ENCODE results near the gene CPT1A. TPM values are rescaled to one million over a fixed set of nuclear protein-coding genes. Genes with fewer than 3 reads are reported as not detected.

Gene CPT1A
- total and polyA plus RNA-seq, 8 donors, result 7.0 to 103 (median 30.1) TPM

- 77 to 84% (median 77%) methylated on average over 9 of the region's 9 CpGs for WGBS, 5 donors
- H3K27ac ChIP-seq, result no peak overlapping the region
- no peaks in the 10 kb centered on the region for H3K27me3 ChIP-seq
- H3K4me3 ChIP-seq, result no peak overlapping the region
- H3K4me1 ChIP-seq, result peaks cover 0 to 26% (median 23%) of the 10 kb centered on the region in 4 donors
- TF ChIP-seq EP300 (IDR thresholded peaks at IDR 0.05) (no peak), POLR2A (IDR thresholded peaks at IDR 0.05) (no peak), POLR2AphosphoS5 (IDR thresholded peaks at IDR 0.05) (no peak)
- H3K9me3 ChIP-seq, result no peaks in the 10 kb centered on the region
- peaks cover 13 to 44% (median 31%) of the 10 kb centered on the region in 4 donors for H3K36me3 ChIP-seq
- DNase-seq, result peak in 1 of 2 donors; percentile 28
- intact Hi-C loops (cut with DNase I; ENCODE audit: low total_unique reads), result no loop called here
These were observed 88.4 kb downstream of the CPT1A start for GRCh38 chr11:68753300-68753699.

DNA sequence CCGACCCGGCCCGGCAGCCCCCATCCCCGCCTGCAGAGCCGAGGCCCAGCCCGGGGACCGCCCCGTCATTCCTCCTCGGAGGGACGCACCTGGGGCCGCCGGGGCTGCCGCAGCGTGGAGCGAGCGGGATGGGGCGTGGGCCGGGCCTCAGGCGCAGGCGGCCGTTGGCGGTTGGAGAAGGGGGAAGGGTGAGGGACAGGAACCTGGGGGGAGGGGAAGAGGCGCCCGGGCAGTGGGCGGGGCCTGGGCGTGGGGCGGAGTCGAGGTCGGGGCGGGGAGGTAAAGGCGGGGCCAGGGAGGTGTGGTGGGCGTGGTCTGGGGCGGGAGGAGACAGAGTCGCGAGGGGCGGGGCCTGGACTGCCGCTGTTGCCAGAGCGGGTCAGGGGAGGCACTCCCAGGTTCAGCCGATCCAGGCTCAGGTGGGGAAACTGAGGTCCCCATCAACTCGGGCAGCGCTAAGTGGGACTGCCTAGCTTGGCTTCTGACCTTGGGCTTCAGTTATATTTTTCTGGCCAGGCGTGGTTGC lies 90.3 kb downstream of the CPT1A start, which contains the start of gene TESMIN:
TSS of gene TESMIN (minus strand) at position 190 of the 526 bp plus-strand sequence. CDS start 860 bp downstream, outside the sequence.
- TF ChIP-seq POLR2A (IDR thresholded peaks at IDR 0.05) (no peak), POLR2AphosphoS5 (IDR thresholded peaks at IDR 0.05) (peak in 1 of 3 donors; percentile 21), EP300 (IDR thresholded peaks at IDR 0.05) (no peak)
- TF ChIP-seq, protein P1, sequence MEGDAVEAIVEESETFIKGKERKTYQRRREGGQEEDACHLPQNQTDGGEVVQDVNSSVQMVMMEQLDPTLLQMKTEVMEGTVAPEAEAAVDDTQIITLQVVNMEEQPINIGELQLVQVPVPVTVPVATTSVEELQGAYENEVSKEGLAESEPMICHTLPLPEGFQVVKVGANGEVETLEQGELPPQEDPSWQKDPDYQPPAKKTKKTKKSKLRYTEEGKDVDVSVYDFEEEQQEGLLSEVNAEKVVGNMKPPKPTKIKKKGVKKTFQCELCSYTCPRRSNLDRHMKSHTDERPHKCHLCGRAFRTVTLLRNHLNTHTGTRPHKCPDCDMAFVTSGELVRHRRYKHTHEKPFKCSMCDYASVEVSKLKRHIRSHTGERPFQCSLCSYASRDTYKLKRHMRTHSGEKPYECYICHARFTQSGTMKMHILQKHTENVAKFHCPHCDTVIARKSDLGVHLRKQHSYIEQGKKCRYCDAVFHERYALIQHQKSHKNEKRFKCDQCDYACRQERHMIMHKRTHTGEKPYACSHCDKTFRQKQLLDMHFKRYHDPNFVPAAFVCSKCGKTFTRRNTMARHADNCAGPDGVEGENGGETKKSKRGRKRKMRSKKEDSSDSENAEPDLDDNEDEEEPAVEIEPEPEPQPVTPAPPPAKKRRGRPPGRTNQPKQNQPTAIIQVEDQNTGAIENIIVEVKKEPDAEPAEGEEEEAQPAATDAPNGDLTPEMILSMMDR (IDR thresholded peaks at IDR 0.05), result no peak
- H3K4me3 ChIP-seq, result peak within 1 kb of the TSS; percentile 47 to 63 (median 60)

GRCh38 chr11:68751004-68751325 lies 90.8 kb downstream of the CPT1A start:
- no peak for TF ChIP-seq EP300 (IDR thresholded peaks at IDR 0.05)
- TF ChIP-seq POLR2A (IDR thresholded peaks at IDR 0.05), result no peak
- TF ChIP-seq, protein P1 (IDR thresholded peaks at IDR 0.05), result no peak
- no peak for TF ChIP-seq POLR2AphosphoS5 (IDR thresholded peaks at IDR 0.05)
- H3K9me3 ChIP-seq, result no peaks in the 10 kb centered on the region
- intact Hi-C loops (cut with DNase I; ENCODE audit: low total_unique reads), result no loop called here
- WGBS, 5 donors, result 0 to 1% (median 0%) methylated on average over 6 to 16 of the region's 22 CpGs; no CpG with 5 or more reads in 2 of the 5 donors
- peaks cover 0 to 26% (median 23%) of the 10 kb centered on the region in 4 donors for H3K4me1 ChIP-seq
- peak overlapping the region; percentile 47 to 63 (median 60) for H3K4me3 ChIP-seq
- H3K27ac ChIP-seq, result peak overlapping the region; percentile 38 to 84 (median 64)
- peaks cover 0 to 21% (median 8%) of the 10 kb centered on the region in 4 donors for H3K36me3 ChIP-seq
- no peaks in the 10 kb centered on the region for H3K27me3 ChIP-seq
- DNase-seq, result no peak

More for the DNA sequence above, 90.3 kb downstream of the CPT1A start, which contains the start of gene TESMIN:
- Histone ChIP-seq H3K4me1 (peaks cover 0 to 26% (median 23%) of the 10 kb centered on the region in 4 donors), H3K9me3 (no peaks in the 10 kb centered on the region), H3K27ac (peak within 1 kb of the TSS; percentile 38 to 84 (median 64)), H3K27me3 (no peaks in the 10 kb centered on the region), H3K36me3 (peaks cover 0 to 25% (median 12%) of the 10 kb centered on the region in 4 donors)
- DNase-seq, result peak; percentile 95
- intact Hi-C loops (cut with DNase I; ENCODE audit: low total_unique reads), result no loop called here
- WGBS, 5 donors, result 2 to 17% (median 3%) methylated on average over 3 to 42 of the region's 42 CpGs

DNA sequence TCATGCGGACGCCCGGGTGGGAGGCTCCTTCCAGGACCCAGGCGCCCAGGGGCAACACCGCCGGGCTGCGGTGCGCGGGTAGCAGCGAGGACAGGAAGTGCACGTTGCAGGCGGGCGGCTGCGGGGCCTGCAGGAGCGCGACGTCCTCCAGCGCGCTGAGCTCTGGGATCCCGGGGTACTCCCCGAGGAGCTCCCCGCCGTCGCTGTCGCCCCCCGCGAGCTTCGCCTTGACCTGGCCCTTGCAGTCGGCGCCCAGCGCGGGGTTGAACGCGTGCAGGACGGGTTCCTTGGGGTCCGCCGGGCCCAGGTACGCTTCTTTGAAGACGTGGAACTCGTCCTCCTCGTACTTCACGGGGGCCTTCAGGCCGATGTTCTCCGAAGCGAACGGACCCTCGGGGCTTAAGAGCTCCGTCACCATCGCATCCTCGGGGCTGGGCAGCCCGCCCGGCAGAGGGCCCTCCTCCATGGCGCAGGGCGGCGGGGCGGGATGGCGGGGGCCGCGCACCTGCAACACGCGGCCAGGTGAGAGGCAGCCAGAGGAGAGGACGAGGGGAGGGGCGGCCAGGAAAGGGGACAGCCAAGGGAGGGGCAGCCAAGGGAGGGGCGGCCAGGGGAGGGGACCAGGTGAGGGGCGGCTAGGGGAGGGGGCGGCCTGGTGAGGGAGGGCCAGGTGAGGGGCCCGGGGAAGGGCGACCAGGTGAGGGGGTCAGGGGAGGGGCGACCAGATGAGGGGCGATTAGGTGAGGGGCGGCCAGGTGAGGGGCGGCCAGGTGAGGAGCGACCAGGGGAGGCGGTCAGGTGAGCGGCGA lies 91.3 kb downstream of the CPT1A start:
- DNase-seq, result peak in 1 of 2 donors; percentile 68
- Histone ChIP-seq H3K27me3 (no peaks in the 10 kb centered on the region), H3K36me3 (peaks cover 0 to 15% (median 7%) of the 10 kb centered on the region in 4 donors), H3K4me1 (peaks cover 0 to 26% (median 23%) of the 10 kb centered on the region in 4 donors), H3K9me3 (no peaks in the 10 kb centered on the region), H3K27ac (peak overlapping the region in 2 of 5 donors; percentile 64 to 65), H3K4me3 (peak overlapping the region; percentile 47 to 63 (median 60))
- TF ChIP-seq, protein P1 (IDR thresholded peaks at IDR 0.05), result no peak
- TF ChIP-seq POLR2A (IDR thresholded peaks at IDR 0.05) (no peak), EP300 (IDR thresholded peaks at IDR 0.05) (no peak), POLR2AphosphoS5 (IDR thresholded peaks at IDR 0.05) (no peak)
- 37 to 69% (median 57%) methylated on average over 29 to 74 of the region's 76 CpGs for WGBS, 5 donors
- intact Hi-C loops (cut with DNase I; ENCODE audit: low total_unique reads), result no loop called here
